ENCODE measurements around the gene NDUFV2. TPM values are rescaled to one million over a fixed set of nuclear protein-coding genes. Genes with fewer than 3 reads are reported as not detected.

The NDUFV2 gene
- polyA plus RNA-seq, 3 donors = 55.4 to 184 (median 162) TPM

DNA sequence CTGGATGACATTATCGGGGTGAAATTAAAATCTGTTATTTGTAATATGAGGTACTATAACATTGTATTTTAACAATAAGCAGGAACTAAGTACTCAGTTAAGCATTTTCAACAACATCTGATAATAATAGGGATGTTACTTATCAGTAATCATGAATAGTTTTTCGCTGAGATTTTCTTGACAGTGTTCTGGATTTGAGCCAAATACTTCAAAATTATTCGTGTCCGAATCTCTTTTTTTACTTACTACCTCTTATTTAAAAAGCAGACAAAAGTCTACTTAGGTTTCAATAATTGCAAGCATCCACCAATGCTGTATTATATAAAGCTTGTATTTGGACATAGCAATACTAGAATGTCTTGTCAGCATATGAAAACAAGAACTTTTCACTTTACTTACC, 27.7 kb downstream of the NDUFV2 start:
- Mint-ChIP-seq H3K4me1 (peaks cover 3% of the 10 kb centered on the region), H3K27me3 (ENCODE audit: low read depth in 3 of 3) (no peaks in the 10 kb centered on the region), H3K27ac (no peak overlapping the region), H3K9me3 (no peaks in the 10 kb centered on the region), H3K4me3 (no peak overlapping the region), H3K36me3 (peaks cover 70 to 77% of the 10 kb centered on the region in 2 donors)
- Histone ChIP-seq H3K27ac (ENCODE audit: low read depth in 1 of 2, low read length in 2 of 2) (no peak overlapping the region), H3K4me2 (replicated peaks; ENCODE audit: extremely low read depth, low read length, poor library complexity, severe bottlenecking) (no peak overlapping the region), H3K9ac (ENCODE audit: insufficient read depth, low read length, poor library complexity, severe bottlenecking) (no peak overlapping the region), H3K9me3 (replicated peaks in 1 of 2; ENCODE audit: control insufficient read depth in 1 of 2, insufficient read depth in 1 of 2, low read length in 2 of 2) (no peaks in the 10 kb centered on the region), H3K4me1 (ENCODE audit: control insufficient read depth in 1 of 2, insufficient read depth in 2 of 2, low read length in 2 of 2) (peaks cover 2 to 3% of the 10 kb centered on the region in 2 donors), H4K20me1 (ENCODE audit: insufficient read depth, low read length) (peaks cover 43% of the 10 kb centered on the region), H3K79me2 (ENCODE audit: insufficient read depth, low read length) (peaks cover 70% of the 10 kb centered on the region), H3K4me3 (replicated peaks in 1 of 3; ENCODE audit: low read depth in 2 of 3, low read length in 3 of 3) (no peak overlapping the region), H3K27me3 (ENCODE audit: control insufficient read depth in 2 of 2, insufficient read depth in 2 of 2, low read length in 2 of 2) (no peaks in the 10 kb centered on the region), H3K36me3 (replicated peaks in 1 of 2; ENCODE audit: control insufficient read depth in 1 of 2, insufficient read depth in 2 of 2, low read length in 2 of 2) (peaks cover 84 to 96% of the 10 kb centered on the region in 2 donors), H2AFZ (ENCODE audit: insufficient read depth, low read depth, low read length, poor library complexity, severe bottlenecking) (no peak overlapping the region)
- intact Hi-C loops (cut with micrococcal nuclease) = no loop called here
- TF ChIP-seq, protein P1, sequence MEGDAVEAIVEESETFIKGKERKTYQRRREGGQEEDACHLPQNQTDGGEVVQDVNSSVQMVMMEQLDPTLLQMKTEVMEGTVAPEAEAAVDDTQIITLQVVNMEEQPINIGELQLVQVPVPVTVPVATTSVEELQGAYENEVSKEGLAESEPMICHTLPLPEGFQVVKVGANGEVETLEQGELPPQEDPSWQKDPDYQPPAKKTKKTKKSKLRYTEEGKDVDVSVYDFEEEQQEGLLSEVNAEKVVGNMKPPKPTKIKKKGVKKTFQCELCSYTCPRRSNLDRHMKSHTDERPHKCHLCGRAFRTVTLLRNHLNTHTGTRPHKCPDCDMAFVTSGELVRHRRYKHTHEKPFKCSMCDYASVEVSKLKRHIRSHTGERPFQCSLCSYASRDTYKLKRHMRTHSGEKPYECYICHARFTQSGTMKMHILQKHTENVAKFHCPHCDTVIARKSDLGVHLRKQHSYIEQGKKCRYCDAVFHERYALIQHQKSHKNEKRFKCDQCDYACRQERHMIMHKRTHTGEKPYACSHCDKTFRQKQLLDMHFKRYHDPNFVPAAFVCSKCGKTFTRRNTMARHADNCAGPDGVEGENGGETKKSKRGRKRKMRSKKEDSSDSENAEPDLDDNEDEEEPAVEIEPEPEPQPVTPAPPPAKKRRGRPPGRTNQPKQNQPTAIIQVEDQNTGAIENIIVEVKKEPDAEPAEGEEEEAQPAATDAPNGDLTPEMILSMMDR (IDR thresholded peaks at IDR 0.05) = no peak
- no peak for DNase-seq
- no CpG with 5 or more reads among the region's 4 CpGs for WGBS (ENCODE audit: insufficient coverage)

DNA sequence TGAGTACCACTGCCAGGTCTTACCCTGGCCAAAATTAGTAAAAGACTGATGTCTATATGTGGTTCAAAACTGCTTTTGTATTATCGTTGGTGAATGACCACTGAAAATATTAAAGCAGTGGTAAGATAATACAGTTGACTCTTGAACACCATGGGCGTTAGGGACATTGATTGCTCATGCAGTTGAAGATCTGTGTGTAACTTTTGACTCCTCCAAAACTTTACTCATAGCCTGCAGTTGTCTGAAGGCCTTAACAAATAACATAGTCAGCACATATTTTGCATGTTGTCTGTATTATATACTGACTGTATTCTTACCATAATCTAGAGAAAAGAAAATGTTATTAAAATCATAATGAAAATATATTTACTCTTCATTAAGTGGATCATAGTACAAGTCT, 28.3 kb downstream of the NDUFV2 start:
- TF ChIP-seq, protein P1 (IDR thresholded peaks at IDR 0.05) = no peak
- Histone ChIP-seq H3K4me2 (replicated peaks; ENCODE audit: extremely low read depth, low read length, poor library complexity, severe bottlenecking) (no peak overlapping the region), H4K20me1 (ENCODE audit: insufficient read depth, low read length) (peaks cover 37% of the 10 kb centered on the region), H3K79me2 (ENCODE audit: insufficient read depth, low read length) (peaks cover 64% of the 10 kb centered on the region), H2AFZ (ENCODE audit: insufficient read depth, low read depth, low read length, poor library complexity, severe bottlenecking) (no peak overlapping the region), H3K36me3 (replicated peaks in 1 of 2; ENCODE audit: control insufficient read depth in 1 of 2, insufficient read depth in 2 of 2, low read length in 2 of 2) (peaks cover 80 to 90% of the 10 kb centered on the region in 2 donors), H3K27ac (ENCODE audit: low read depth in 1 of 2, low read length in 2 of 2) (peak overlapping the region in 1 of 2 donors; percentile 26), H3K4me1 (ENCODE audit: control insufficient read depth in 1 of 2, insufficient read depth in 2 of 2, low read length in 2 of 2) (peaks cover 9% of the 10 kb centered on the region in 2 donors), H3K4me3 (replicated peaks in 1 of 3; ENCODE audit: low read depth in 2 of 3, low read length in 3 of 3) (no peak overlapping the region), H3K9me3 (replicated peaks in 1 of 2; ENCODE audit: control insufficient read depth in 1 of 2, insufficient read depth in 1 of 2, low read length in 2 of 2) (no peaks in the 10 kb centered on the region), H3K27me3 (ENCODE audit: control insufficient read depth in 2 of 2, insufficient read depth in 2 of 2, low read length in 2 of 2) (no peaks in the 10 kb centered on the region), H3K9ac (ENCODE audit: insufficient read depth, low read length, poor library complexity, severe bottlenecking) (no peak overlapping the region)
- intact Hi-C loops (cut with micrococcal nuclease) = no loop called here
- no CpG with 5 or more reads among the region's 2 CpGs for WGBS (ENCODE audit: insufficient coverage)
- H3K9me3 Mint-ChIP-seq = no peaks in the 10 kb centered on the region
- DNase-seq = no peak
- peaks cover 9% of the 10 kb centered on the region for H3K4me1 Mint-ChIP-seq
- peaks cover 63 to 71% of the 10 kb centered on the region in 2 donors for H3K36me3 Mint-ChIP-seq
- H3K27ac Mint-ChIP-seq = peak overlapping the region in 1 of 7 donors; percentile 60
- no peaks in the 10 kb centered on the region for H3K27me3 Mint-ChIP-seq (ENCODE audit: low read depth in 3 of 3)
- H3K4me3 Mint-ChIP-seq = no peak overlapping the region
